ENCODE measurements around the gene HS3ST3B1.
A peak's percentile ranks its signal among the peaks of the same experiment; 100 is the strongest.

HS3ST3B1 gene

GRCh38 chr17:14304222-14304772 is 3.4 kb downstream of the HS3ST3B1 start:
- TF ChIP-seq CTCF (conservative IDR thresholded peaks at IDR 0.05): no peak
- TF ChIP-seq ZFX (IDR thresholded peaks at IDR 0.05): no peak
- no peak overlapping the region for H3K27ac ChIP-seq

DNA sequence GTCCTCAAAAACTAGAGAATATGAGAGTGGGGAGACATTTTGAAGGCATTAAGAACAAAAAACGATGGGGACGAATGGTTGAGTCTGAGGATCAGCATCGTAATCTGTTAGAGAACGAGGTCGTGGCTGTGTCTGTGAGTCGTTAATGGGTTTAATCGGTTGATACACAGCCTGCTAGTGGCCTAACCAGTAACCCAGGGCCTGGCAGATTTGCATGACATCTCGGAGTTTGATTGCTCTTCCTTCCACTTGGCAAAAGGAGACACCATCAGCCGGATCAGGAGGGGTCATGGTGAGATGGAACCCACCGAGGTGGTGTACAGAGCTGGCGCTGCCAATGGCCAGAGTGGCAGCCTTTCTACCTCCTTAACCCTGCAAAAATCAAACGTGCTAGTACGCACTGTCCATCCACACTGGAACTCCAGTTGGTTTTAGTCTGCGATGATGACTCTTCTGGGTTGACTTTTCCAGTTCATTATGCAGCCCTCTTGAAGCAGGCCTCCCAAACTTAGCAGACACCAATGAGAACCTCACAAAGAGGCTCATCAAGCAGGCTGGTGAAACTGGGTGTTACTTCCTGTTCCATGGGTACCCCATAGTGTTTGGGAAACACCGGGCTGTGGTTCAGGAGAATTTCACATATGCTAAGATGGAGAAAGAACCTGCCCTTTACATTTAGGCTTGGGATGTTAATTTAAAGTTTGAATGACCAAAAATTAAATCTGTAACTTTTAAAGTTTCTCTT is 4.1 kb downstream of the HS3ST3B1 start:
- no peak overlapping the region for H3K27ac ChIP-seq
- TF ChIP-seq ZFX (IDR thresholded peaks at IDR 0.05): no peak
- no peak for TF ChIP-seq CTCF (conservative IDR thresholded peaks at IDR 0.05)

- TF ChIP-seq ZFX (IDR thresholded peaks at IDR 0.05) (no peak), CTCF (conservative IDR thresholded peaks at IDR 0.05) (no peak)
- H3K27ac ChIP-seq: no peak overlapping the region
These were observed 5.1 kb downstream of the HS3ST3B1 start for GRCh38 chr17:14305785-14306496.

DNA sequence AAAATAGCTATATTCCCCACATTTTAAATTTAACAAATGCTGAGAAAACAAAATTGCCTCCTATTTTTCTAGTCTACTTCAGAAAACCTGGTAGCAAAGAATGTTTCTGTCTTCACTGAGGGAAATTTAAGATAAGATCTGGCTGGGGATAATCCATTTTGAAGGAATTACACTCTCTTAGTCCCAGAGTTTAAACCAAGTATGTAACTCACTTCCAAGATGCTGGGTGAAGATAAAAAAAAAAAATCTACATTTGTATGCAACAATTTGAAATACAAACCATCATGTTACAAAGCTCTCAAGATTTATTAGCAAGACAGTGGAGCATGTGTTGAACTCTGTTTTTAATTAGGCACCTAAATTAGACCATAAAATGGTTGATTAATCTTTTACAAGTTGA is 5.7 kb downstream of the HS3ST3B1 start:
- no peak for TF ChIP-seq CTCF (conservative IDR thresholded peaks at IDR 0.05)
- TF ChIP-seq ZFX (IDR thresholded peaks at IDR 0.05): no peak
- H3K27ac ChIP-seq: no peak overlapping the region

DNA sequence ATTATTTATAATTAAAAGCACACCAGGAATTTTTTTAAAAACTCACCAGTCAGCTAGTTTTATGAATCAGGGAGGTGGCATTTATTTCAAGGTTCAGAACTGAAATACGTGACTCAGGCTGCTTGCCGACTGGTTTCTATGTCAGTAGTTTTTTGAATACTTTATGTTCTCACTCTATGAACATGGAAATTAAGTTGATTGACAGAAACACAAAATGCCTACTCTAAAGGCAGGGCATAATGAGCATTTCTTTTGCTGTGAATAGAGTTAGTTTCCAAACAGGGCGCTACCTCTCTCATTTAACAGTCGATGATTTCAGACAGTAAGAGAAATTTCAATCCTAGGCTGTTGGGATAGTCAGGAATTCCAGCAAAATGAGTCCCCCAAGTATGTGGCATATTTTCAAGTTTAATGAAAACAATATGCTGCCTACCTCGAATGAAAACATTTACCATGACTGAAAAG is 6.7 kb downstream of the HS3ST3B1 start:
- TF ChIP-seq CTCF (conservative IDR thresholded peaks at IDR 0.05) (no peak), ZFX (IDR thresholded peaks at IDR 0.05) (no peak)
- no peak overlapping the region for H3K27ac ChIP-seq

- H3K27ac ChIP-seq: peak overlapping the region; percentile 71
- TF ChIP-seq CTCF (conservative IDR thresholded peaks at IDR 0.05) (no peak), ZFX (IDR thresholded peaks at IDR 0.05) (no peak)
These were observed 7.7 kb downstream of the HS3ST3B1 start for GRCh38 chr17:14308636-14308964.

All from C4-2B (cell line).